Activated T-helper 9 cell treated with anti-CD3 and anti-CD28 coated beads, Interleukin-2, amount 50 U/mL, for 16 hours (primary cell): ENCODE data around the gene CLSTN3.

ENCODE experiments used
- DNase-seq: peaks from one replicate; pipeline ENCODE4 v3.0.0-alpha.2; 2020; ENCODE audit warnings: low read depth

CLSTN3 gene

GRCh38 chr12:7129872-7130691, at the start of gene CLSTN3:
TSS of gene CLSTN3 (plus strand) at chr12:7130371. CDS start at chr12:7130649, 278 bp downstream.
- DNase-seq, result peak; percentile 76

GRCh38 chr12:7081037-7081436, 49.1 kb upstream of the CLSTN3 start:
- DNase-seq, result no peak

- no peak for DNase-seq
These were observed 47.0 kb upstream of the CLSTN3 start for GRCh38 chr12:7083125-7083524.

- DNase-seq, result no peak
These were observed 40.8 kb upstream of the CLSTN3 start for GRCh38 chr12:7089196-7089871.

GRCh38 chr12:7090222-7090998, 39.8 kb upstream of the CLSTN3 start:
- no peak for DNase-seq

- no peak for DNase-seq
These were observed 39.0 kb upstream of the CLSTN3 start for GRCh38 chr12:7091171-7091570.

- no peak for DNase-seq
These were observed 38.4 kb upstream of the CLSTN3 start for GRCh38 chr12:7091660-7092228.

- DNase-seq, result peak; percentile 47
These were observed 37.8 kb upstream of the CLSTN3 start, which contains the start of gene C1R for GRCh38 chr12:7092229-7092985. TSS of gene C1R (minus strand) at chr12:7092445. CDS start at chr12:7092388, 57 bp downstream.

- no peak for DNase-seq
These were observed 37.1 kb upstream of the CLSTN3 start for GRCh38 chr12:7092986-7093460.

- DNase-seq, result no peak
These were observed 36.7 kb upstream of the CLSTN3 start for GRCh38 chr12:7093486-7093885.

- no peak for DNase-seq
These were observed 36.3 kb upstream of the CLSTN3 start for GRCh38 chr12:7093892-7094291.

- DNase-seq, result no peak
These were observed 33.9 kb upstream of the CLSTN3 start for GRCh38 chr12:7096006-7096932.

- no peak for DNase-seq
These were observed 33.2 kb upstream of the CLSTN3 start for GRCh38 chr12:7096979-7097378.

- no peak for DNase-seq
These were observed 30.7 kb upstream of the CLSTN3 start for GRCh38 chr12:7099290-7099996.

- DNase-seq, result no peak
These were observed 29.9 kb upstream of the CLSTN3 start for GRCh38 chr12:7100239-7100638.

- DNase-seq, result no peak
These were observed 29.0 kb upstream of the CLSTN3 start for GRCh38 chr12:7101047-7101693.

GRCh38 chr12:7101694-7102131, 28.5 kb upstream of the CLSTN3 start:
- no peak for DNase-seq

GRCh38 chr12:7102582-7102981, 27.6 kb upstream of the CLSTN3 start:
- DNase-seq, result no peak
